Femur (tissue), 1 donor: ENCODE results near the gene CCDC169.
"Not testable (repeated sequence)": the region's sequence is repeated elsewhere in the genome, so short reads cannot be mapped to it uniquely, and the experiment has no call there.

Experiments used
- DNase-seq: peaks from one replicate; pipeline ENCODE4 v3.0.0-alpha.2; 2017

CCDC169 gene

DNA sequence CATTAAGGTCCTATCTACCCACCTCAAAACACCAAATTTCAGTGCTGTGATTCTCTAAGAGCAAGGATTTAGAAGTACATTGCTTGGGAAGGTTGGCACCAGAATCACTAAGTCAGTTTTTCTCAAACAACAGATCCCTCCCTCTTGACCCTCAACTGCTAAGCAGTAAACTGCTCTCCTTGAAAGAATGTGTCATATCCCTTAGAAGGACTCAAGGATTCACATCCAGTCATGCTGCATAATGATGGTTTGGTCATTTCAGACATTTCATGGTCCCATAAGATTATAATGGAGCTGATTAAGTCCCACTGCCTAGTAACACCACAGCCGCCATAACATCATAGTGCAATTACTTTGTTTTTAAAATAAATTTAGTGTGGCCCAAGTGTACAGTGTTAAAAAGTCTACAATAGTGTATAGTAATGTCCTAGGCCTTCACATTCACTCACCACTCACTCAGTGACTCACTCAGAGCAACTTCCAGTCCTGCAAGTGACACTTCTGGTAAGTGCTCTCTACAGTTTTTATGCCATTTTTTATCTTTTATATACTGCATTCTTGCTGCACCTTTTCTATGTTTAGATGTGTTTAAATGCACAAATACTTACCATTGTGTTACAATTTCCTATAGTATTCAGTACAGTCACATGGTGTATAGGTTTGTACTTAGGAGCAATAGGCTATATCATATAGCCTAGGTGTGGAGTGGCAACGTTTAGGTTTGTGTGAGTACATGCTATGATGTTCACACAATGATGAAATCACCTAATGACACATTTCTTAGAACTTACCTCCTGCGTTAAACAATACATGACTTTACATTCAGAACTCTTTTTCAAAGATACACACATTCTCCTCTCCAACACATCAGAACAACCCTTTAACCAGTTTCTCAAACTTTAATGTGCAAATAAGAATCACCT lies 15.7 kb upstream of the CCDC169 start:
- DNase-seq = no peak

DNA sequence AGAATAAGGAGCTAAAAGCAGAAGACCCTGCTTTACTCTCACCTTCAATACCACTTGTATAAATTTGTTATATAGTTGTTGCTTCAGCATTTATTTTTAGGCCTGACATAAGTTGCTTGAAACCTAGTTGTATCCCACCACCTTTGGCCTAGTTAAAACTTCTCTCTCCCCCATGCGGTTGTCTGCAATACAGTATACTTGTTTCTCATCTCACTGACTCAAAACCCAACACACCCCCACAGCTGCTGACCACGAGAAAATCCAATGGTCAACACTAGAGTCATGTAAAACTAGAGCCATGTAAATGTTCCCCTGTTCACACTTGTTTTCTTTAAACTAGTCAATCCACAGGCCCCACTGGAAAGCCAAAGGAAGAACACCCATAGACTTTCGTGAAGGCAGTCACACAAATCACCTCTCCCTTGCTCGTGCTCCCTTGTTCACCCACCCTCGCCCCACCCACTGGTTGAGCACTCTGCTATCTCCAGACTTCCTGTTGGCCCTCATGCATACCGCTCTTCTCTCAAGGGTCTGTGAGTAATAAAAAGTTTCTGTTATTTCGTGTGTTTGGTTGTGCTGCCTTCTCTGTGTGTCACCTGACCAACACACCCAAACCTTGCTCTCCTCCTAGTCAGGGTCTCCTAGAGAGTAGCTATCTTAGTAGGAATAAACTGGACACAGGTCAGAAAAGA lies 12.9 kb upstream of the CCDC169 start:
- DNase-seq = no peak

DNA sequence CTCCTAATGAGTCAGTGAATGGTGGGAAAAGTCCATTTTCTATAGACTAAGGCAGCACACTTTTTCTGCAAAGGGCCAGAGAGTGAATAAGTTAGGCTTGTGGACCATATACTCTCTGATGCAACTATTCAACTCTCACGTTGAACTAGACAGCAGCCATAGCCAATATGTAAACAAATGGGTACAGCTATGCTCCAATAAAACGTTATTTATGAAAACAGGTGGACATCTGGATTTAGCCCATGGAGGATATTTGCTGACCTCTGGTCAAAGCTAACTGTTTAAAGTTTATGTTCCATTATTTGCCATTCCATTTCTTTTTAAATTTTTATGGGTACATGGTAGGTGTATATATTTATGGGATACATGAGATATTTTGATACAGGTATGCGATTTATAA lies 4.7 kb upstream of the CCDC169 start:
- no peak for DNase-seq

GRCh38 chr13:36299469-36299868 lies 1.9 kb upstream of the CCDC169 start:
- DNase-seq = not testable (repeated sequence)

DNA sequence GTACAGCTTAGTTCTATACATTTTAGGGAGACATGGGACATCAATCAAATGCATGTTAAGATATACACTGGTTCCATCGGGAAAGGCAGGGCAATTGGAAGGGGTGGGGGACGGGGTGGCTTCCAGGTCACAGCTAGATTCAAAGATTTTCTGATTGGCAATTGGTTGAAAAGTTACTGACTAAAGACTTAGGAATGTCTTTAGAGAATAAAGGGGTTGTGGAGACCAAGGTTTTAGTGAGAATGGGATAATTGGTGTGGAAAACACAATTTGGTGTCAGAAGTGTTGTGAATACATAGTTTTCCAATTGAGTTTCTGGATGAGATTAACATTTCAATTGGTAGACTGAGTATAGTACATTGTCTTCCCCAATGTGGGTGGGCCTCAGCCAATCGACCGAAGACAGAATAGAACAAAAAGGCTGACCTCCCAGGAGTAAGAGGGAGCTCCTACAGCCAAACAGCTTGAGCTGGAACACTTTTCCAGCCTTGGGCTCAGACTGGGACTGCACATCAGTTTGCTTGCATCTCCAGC lies 988 bp upstream of the CCDC169 start:
- peak; percentile 30 for DNase-seq

GRCh38 chr13:36294096-36294495 lies 3.5 kb downstream of the CCDC169 start:
- no peak for DNase-seq

DNA sequence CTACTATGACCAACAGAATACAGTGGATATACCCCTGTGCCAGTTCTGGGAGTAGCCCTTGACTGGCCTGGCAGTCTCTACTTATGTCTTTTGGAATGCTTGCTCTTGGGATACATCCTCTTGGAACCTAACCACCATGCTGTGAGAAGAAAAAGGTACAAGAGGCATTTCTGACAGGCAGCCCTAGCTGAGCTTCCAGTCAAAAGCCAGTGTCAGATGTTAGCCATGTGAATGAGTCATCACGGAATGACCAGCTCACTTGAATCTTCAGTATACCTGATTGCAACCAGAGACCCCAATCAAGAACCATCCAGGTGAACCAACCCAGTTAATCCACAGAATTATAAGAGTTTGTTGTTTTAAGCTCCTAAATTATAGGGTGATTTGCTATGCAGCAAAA lies 4.1 kb downstream of the CCDC169 start:
- DNase-seq = no peak

DNA sequence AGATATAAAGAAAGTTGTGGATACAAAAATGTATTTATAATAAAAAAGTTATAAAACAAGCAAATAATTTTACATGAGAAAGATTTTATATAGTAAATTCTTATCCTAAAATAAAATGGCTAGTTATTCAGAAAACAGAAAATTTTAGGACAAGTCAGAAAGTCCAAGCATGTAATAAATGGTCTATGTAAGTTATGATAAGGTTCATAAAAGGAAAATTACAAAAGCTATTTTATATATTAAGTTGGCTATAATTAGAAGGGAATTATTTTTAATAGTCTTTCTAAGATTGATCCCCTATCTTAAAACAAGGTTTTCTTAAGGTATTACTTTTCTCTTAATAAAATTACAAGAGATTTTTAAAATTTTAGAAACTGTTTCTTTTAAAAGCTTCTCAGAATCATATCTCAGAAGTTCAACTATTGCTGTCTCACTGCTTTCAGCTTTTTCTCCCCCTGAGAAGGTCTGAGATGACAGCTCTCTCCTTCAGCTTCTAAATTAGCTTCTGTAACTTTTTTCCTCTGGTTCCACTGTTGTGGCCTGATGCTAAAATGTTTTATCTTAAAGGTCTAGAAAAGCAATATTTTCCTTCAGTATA lies 8.7 kb downstream of the CCDC169 start:
- DNase-seq = no peak

DNA sequence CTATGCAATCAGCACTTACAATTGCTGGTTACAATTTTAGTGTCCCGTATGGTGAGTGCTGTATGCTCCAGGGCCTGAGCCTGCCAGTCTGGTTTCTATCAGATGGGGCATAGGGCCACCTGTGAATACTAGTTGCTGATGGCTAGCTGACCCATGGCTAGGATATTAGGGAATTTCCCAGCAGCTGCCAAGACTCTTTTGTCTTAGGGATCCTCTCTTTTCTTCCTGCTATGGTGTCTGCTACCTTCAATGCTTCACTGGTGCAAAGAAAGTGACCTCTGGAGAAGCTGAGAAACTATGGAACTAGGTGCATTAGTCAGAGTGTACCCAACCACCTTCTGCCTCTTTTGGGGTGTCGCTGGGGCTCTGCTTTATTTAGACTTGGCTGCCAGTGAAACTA lies 11.6 kb downstream of the CCDC169 start:
- no peak for DNase-seq

- no peak for DNase-seq
Observed at GRCh38 chr13:36282821-36283432, 14.7 kb downstream of the CCDC169 start.

DNA sequence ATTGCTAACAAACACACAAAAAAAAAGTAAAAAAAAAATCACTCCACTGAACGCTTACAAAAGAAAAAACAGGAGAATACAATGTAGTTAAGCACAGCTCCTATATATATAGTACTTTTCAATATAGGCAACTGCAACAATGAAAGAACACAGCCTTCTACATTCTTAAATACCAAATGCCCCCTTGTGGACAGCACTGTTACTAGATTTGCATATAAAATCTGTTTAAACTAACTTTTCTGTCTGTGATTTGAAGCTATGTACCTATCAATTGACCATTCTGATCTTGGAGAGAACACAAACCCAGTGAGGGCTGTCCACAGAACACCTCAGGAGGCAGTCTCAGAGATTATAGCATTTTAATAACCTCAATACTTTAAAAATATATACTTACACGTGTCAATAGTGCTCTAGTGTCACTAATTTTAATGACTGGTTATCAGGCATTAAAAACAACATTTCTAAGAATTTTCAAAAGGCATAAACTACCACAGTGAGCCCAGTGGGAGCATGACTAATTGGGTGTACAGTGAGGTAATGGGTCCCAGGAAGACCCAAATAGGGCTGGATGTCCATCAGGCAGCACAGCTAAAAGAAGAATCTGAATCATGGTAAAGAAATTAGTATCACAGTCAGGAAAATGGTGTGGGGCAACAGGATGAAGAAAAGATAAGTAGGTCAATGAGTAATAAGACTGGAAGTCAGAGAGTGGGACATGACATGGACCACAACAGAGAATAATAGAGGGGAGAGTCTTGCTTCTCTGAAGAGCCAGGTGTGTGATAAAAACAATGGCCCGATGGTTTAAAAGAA lies 22.2 kb downstream of the CCDC169 start:
- no peak for DNase-seq

DNA sequence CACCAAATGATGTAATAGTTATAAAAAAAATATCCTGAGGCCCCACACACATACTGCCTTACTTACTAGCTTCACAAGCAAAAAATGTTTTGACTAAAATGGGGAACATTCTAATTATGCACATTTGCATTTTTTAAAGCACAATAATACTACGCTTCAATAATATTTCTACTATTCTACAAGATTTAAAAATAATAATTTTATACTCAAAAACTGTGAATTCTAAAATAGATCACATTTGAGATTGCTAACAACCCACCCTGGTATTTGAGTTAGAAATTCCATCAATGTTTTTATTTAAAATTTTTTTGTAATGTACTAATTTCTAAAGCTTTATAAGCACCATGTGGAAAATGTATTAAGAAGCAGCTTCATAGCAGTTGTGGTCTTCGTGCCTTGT lies 24.2 kb downstream of the CCDC169 start:
- DNase-seq = no peak

- no peak for DNase-seq
Observed at GRCh38 chr13:36261976-36262375, 35.6 kb downstream of the CCDC169 start.

- no peak for DNase-seq
Observed at GRCh38 chr13:36261011-36261410, 36.6 kb downstream of the CCDC169 start.

DNA sequence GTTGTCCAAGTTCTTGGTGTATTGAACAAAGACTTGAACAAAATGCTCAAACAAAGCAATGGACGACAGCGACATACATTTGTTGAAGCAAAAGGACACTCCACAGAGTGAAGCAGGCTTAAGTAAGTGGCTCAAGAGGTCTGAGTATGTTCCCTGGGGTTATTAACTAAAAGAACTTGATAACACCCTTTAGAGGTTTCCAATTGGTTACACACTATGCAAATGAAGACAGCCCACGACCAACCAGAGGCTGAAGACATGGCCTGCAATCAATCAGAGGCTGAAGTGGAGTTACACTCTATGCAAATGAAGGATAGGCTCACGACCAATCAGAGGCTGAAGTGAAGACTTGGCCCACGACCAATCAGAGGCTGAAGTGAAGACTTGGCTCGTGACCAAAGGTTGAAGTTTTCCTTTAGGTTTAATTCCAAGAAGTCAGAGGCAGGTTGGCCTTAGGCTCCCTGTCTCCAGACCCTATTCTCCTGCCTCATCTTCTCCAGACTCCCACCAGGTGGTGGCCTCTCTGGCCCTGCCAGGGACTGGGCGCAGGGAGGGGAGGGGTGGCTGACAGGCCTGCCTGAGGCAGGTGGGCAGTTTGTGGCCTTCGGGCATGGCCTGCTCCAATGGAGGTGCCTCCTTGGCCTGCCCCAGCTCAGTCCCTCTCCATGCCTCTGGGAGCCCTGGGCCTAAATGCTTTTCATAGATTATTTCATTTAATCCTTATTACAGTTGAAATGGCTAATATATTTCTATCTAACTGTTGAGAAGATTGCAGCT lies 38.1 kb downstream of the CCDC169 start:
- DNase-seq = no peak

DNA sequence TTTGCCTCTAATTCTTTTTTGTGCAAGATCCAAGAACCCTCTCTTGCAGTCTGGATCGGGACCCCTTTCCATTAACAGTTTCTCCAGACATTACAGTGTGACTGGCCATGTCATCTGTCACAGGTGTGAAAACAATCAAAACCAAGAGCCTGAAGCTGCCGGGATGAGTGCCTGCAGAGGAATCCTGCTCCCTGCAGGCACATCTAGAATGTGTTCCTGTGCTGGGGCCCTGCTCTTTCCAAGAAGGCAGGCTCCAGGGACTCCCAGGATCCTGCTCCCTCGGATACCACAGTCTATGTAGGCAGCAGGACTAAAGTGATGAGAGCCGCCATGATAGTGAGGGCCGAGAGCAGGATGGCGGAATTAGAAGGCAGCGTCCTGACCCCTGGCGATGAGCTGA lies 38.8 kb downstream of the CCDC169 start:
- DNase-seq = no peak

DNA sequence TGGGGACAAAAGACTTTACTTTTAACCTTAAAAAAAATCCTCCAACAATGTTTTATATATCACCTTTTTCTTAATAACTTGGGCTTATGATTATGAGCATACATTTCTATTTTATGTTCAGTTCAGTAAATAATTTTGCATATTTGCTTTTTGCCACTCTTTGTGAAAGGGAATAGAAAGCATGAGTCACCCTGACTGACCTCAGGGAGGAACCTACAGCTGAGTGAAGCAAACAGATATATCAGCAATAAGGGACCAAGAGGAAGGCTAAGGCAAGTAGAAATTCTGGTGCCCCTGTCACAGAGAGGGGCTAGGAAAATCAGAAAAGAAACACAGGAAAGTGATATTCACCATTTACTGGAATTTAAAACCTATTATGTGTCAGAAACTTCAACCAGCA lies 46.1 kb downstream of the CCDC169 start:
- no peak for DNase-seq

DNA sequence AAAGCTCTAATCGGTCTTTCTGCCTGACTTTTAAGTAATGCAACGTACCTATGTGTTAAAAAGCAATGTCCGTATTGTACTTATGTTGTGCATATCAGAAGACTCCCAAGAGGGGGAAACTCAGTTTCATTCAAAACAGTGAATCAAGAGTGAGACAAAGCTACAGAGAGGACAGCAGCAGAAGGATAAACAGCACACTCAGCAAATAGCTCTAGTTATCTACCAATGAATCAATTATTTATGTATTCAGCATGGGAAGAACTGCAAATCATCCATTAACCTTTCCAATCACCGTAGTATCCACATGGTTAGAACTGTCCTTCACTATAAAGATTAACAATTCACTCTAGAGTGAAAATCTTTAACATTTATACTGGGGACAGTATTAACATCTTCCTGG lies 46.6 kb downstream of the CCDC169 start:
- DNase-seq = no peak

GRCh38 chr13:36248700-36249099 lies 48.9 kb downstream of the CCDC169 start:
- no peak for DNase-seq

GRCh38 chr13:36244990-36245389 lies 52.6 kb downstream of the CCDC169 start:
- DNase-seq = no peak

DNA sequence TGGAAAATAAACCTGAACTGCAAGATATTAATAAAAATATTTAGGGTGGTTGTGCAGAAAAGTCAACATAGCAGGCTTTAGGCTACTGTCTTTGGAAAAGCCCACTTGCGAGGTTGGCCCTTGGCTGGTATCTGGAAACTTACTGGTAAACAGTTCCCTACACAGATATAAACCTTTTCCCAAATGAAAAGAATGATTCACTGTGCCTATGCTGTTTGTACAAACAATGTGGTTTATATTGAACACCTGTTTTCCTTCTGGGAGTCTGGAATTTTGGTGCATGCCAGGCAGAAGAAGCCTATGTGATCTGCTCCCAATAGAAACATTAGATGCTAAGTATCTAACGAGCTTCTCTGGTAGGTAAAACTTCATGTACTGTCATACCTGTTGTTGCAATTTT lies 53.5 kb downstream of the CCDC169 start:
- no peak for DNase-seq
